H1 (cell line): ENCODE measurements around the gene LYVE1. TPM values are rescaled to one million over a fixed set of nuclear protein-coding genes. Genes with fewer than 3 reads are reported as not detected.

ENCODE experiments used
- HDAC2 ChIP-seq, 2 experiments: fragments of 300-600 bp in 1 of 2; sonication (generic) in 1 of 2; IDR thresholded peaks; 2 replicates each; pipeline ENCODE4 v1.6.1; 2011 to 2012; ENCODE audit warnings: low read depth in 2 of 2, low read length in 2 of 2, mild to moderate bottlenecking in 2 of 2, moderate library complexity in 2 of 2, borderline replicate concordance in 1 of 2, inconsistent platforms in 1 of 2
- KDM5A ChIP-seq: fragments of 200-600 bp; IDR thresholded peaks from 2 replicates; pipeline ENCODE4 v1.7.1; 2012; ENCODE audit warnings: mild to moderate bottlenecking, low read length, inconsistent platforms, mixed read lengths
- ZNF274 ChIP-seq: IDR thresholded peaks from 2 replicates; pipeline ENCODE4 v1.7.0; 2012; ENCODE audit warnings: low read length, borderline replicate concordance; ENCODE audit errors: extremely low read depth
- polyA plus RNA-seq, 7 experiments: library from polyadenylated mRNA; depleted of rRNA in 3 of 7; stranded (reverse) in 5 of 7; unstranded in 2 of 7; fragments of >200 nt in 5 of 7; fragments of 200-250 nt in 2 of 7; gene quantifications; 1 replicate in 5 of 7; 2 replicates in 1 of 7; 4 replicates in 1 of 7; pipeline versions ENCODE4 v1.2.1 to v1.2.3, GENCODE V29; 2011 to 2013; ENCODE audit warnings: missing spikeins in 2 of 7, mixed read lengths in 2 of 7
- total RNA-seq: library from RNA; stranded (reverse); fragmentation: NEBNext Ultra II Directional; extraction: Animal tissue kit (Norgen Biotek cat#: 25700); gene quantifications from 2 replicates; pipeline ENCODE4 v1.2.1, GENCODE V29; 2021

Gene LYVE1
- total and polyA plus RNA-seq, 2 of the 8 experiments (the other 6 are each of a cell fraction or from before 2014, with no cell fraction given): 0.09 TPM; not detected in 1

DNA sequence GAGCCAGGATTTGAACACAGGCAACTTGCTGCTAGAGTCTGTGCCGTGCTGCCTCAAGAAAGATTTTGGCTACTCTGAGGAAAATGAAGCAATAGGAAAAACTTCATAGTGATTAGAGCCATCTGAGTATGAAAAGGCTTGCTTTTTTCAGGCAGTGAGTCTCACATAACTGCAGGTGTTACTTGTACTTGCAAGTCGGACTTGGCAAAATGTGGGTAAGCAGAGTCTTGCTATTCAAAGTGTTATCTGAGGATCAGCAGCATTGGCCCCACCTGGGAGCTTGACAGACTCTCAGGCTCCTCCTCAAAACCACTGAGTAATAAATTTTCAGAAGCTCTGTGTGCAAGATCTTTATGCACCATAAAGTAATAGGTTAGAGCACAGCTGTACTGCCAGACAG, 45.5 kb downstream of the LYVE1 start (continued):
- TF ChIP-seq ZNF274: no peak
- no peak for TF ChIP-seq KDM5A
- TF ChIP-seq HDAC2 (IDR thresholded peaks at IDR 0.05; ENCODE audit: borderline replicate concordance in 1 of 2, low read depth in 2 of 2, low read length in 2 of 2): no peak
- TF ChIP-seq, all 59 proteins: peak for 0
